CD8-positive, alpha-beta memory T cell (primary cell): Measurements from ENCODE around the gene DYNC1I2. TPM values are rescaled to one million over a fixed set of nuclear protein-coding genes. Genes with fewer than 3 reads are reported as not detected.

ENCODE experiments used
- CTCF ChIA-PET: fragments of 350-600 bp; sonication (Branson Sonifier 250); formaldehyde crosslinking; loops from one replicate; lab custom pipeline; 2021; ENCODE audit warnings: antibody characterized with exemption; lab: Charles Lee
- POLR2A ChIA-PET: fragments of 350-600 bp; sonication (Branson Sonifier 250); formaldehyde crosslinking; loops from one replicate; lab custom pipeline; 2021; ENCODE audit warnings: antibody characterized with exemption; lab: Charles Lee
- DNase-seq, 5 donors: peaks; one replicate each; pipeline versions ENCODE4 v3.0.0 to v3.0.0-alpha.2; 2020 to 2022; ENCODE audit warnings: mixed read lengths in 1 of 5
- H3K27ac ChIP-seq: one replicate; pipeline ENCODE4 v1.7.0; 2013; ENCODE audit warnings: low read depth, mild to moderate bottlenecking, low read length, moderate library complexity
- H3K27me3 ChIP-seq: 2 replicates; pipeline ENCODE4 v1.7.0; 2013; ENCODE audit warnings: low read length, mild to moderate bottlenecking; ENCODE audit not compliant: insufficient read depth, poor library complexity, severe bottlenecking
- H3K36me3 ChIP-seq: 2 replicates; pipeline ENCODE4 v1.7.0; 2013; ENCODE audit warnings: mild to moderate bottlenecking, low read length, moderate library complexity; ENCODE audit not compliant: insufficient read depth
- H3K4me1 ChIP-seq: 2 replicates; pipeline ENCODE4 v1.7.0; 2013; ENCODE audit warnings: mild to moderate bottlenecking, low read length, moderate library complexity; ENCODE audit not compliant: insufficient read depth
- H3K4me3 ChIP-seq: 2 replicates; pipeline ENCODE4 v1.7.0; 2013; ENCODE audit warnings: mild to moderate bottlenecking, low read length
- H3K9me3 ChIP-seq: 2 replicates; pipeline ENCODE4 v1.7.0; 2013; ENCODE audit warnings: mild to moderate bottlenecking, low read length
- H3K27ac Mint-ChIP-seq, 8 donors: one replicate each; pipeline ENCODE4 v1.8.0; 2020 to 2021; ENCODE audit warnings: mixed read lengths in 8 of 8, mild to moderate bottlenecking in 6 of 8, inconsistent platforms in 3 of 8, moderate library complexity in 3 of 8
- H3K27me3 Mint-ChIP-seq, 2 donors: one replicate each; pipeline ENCODE4 v1.8.0; 2020 to 2021; ENCODE audit warnings: mixed read lengths in 2 of 2, mild to moderate bottlenecking in 1 of 2, moderate library complexity in 1 of 2
- H3K36me3 Mint-ChIP-seq, 3 donors: one replicate each; pipeline ENCODE4 v1.8.0; 2020 to 2021; ENCODE audit warnings: mixed read lengths in 3 of 3, inconsistent platforms in 1 of 3, mild to moderate bottlenecking in 1 of 3
- H3K4me1 Mint-ChIP-seq, 3 donors: one replicate each; pipeline ENCODE4 v1.8.0; 2020 to 2021; ENCODE audit warnings: mixed read lengths in 3 of 3, inconsistent platforms in 1 of 3, mild to moderate bottlenecking in 1 of 3
- H3K4me3 Mint-ChIP-seq, 7 donors: one replicate each; pipeline ENCODE4 v1.8.0; 2020 to 2021; ENCODE audit warnings: mixed read lengths in 7 of 7, mild to moderate bottlenecking in 6 of 7, moderate library complexity in 4 of 7, inconsistent platforms in 2 of 7
- H3K9me3 Mint-ChIP-seq, 5 donors: one replicate each; pipeline ENCODE4 v1.8.0; 2020 to 2022; ENCODE audit warnings: mixed read lengths in 5 of 5, mild to moderate bottlenecking in 3 of 5, moderate library complexity in 2 of 5, inconsistent platforms in 1 of 5
- polyA plus RNA-seq: library from polyadenylated mRNA; unstranded; fragments of 300-500 nt; fragmentation: Illumina TruSeq; gene quantifications from one replicate; pipeline ENCODE4 v1.2.3, GENCODE V29; 2021
- total RNA-seq, 2 experiments: library from RNA; stranded (reverse); gene quantifications; one replicate each; pipeline ENCODE4 v1.2.3, GENCODE V29; 2021

DYNC1I2 gene
- total and polyA plus RNA-seq, 3 experiments from 2014 or later, result 27.6 to 50.4 (median 48.3) TPM

- ChIA-PET POLR2A (interaction anchor here (0.7 kb wide), 1 partner anchor 709 kb away, joined by 3 read pairs; no protein-coding TSS in a partner anchor), CTCF (no interaction called here)
- H3K4me1 Mint-ChIP-seq, result no peaks in the 10 kb centered on the region
- Histone ChIP-seq H3K4me1 (no peaks in the 10 kb centered on the region), H3K4me3 (no peak overlapping the region), H3K9me3 (no peaks in the 10 kb centered on the region), H3K27ac (no peak overlapping the region), H3K36me3 (peaks cover 6% of the 10 kb centered on the region), H3K27me3 (no peaks in the 10 kb centered on the region)
- no peak for DNase-seq
- no peaks in the 10 kb centered on the region for H3K9me3 Mint-ChIP-seq
- H3K27me3 Mint-ChIP-seq, result no peaks in the 10 kb centered on the region
- no peak overlapping the region for H3K27ac Mint-ChIP-seq
- no peak overlapping the region for H3K4me3 Mint-ChIP-seq
- H3K36me3 Mint-ChIP-seq, result peaks cover 3 to 68% (median 7%) of the 10 kb centered on the region in 3 donors
These were observed 32.4 kb downstream of the DYNC1I2 start for GRCh38 chr2:171719660-171720059.

GRCh38 chr2:171723716-171724683 is 36.7 kb downstream of the DYNC1I2 start:
- H3K27me3 ChIP-seq, result no peaks in the 10 kb centered on the region
- no peaks in the 10 kb centered on the region for H3K4me1 ChIP-seq
- peaks cover 19% of the 10 kb centered on the region for H3K36me3 ChIP-seq
- Mint-ChIP-seq H3K4me3 (no peak overlapping the region), H3K27ac (peak overlapping the region in 2 of 8 donors; percentile 28 to 80), H3K27me3 (no peaks in the 10 kb centered on the region), H3K9me3 (no peaks in the 10 kb centered on the region), H3K36me3 (peaks cover 8 to 65% (median 11%) of the 10 kb centered on the region in 3 donors), H3K4me1 (no peaks in the 10 kb centered on the region)
- DNase-seq, result no peak
- no peaks in the 10 kb centered on the region for H3K9me3 ChIP-seq
- ChIA-PET CTCF (no interaction called here), POLR2A (no interaction called here)
- no peak overlapping the region for H3K27ac ChIP-seq
- H3K4me3 ChIP-seq, result no peak overlapping the region

- Mint-ChIP-seq H3K36me3 (peaks cover 13 to 78% (median 22%) of the 10 kb centered on the region in 3 donors), H3K4me1 (no peaks in the 10 kb centered on the region), H3K4me3 (no peak overlapping the region), H3K27me3 (no peaks in the 10 kb centered on the region), H3K9me3 (no peaks in the 10 kb centered on the region), H3K27ac (no peak overlapping the region)
- Histone ChIP-seq H3K9me3 (no peaks in the 10 kb centered on the region), H3K4me1 (no peaks in the 10 kb centered on the region), H3K4me3 (no peak overlapping the region), H3K27ac (no peak overlapping the region), H3K27me3 (no peaks in the 10 kb centered on the region), H3K36me3 (peaks cover 33% of the 10 kb centered on the region)
- ChIA-PET CTCF (no interaction called here), POLR2A (no interaction called here)
- no peak for DNase-seq
These were observed 39.7 kb downstream of the DYNC1I2 start for GRCh38 chr2:171726847-171727450.

DNA sequence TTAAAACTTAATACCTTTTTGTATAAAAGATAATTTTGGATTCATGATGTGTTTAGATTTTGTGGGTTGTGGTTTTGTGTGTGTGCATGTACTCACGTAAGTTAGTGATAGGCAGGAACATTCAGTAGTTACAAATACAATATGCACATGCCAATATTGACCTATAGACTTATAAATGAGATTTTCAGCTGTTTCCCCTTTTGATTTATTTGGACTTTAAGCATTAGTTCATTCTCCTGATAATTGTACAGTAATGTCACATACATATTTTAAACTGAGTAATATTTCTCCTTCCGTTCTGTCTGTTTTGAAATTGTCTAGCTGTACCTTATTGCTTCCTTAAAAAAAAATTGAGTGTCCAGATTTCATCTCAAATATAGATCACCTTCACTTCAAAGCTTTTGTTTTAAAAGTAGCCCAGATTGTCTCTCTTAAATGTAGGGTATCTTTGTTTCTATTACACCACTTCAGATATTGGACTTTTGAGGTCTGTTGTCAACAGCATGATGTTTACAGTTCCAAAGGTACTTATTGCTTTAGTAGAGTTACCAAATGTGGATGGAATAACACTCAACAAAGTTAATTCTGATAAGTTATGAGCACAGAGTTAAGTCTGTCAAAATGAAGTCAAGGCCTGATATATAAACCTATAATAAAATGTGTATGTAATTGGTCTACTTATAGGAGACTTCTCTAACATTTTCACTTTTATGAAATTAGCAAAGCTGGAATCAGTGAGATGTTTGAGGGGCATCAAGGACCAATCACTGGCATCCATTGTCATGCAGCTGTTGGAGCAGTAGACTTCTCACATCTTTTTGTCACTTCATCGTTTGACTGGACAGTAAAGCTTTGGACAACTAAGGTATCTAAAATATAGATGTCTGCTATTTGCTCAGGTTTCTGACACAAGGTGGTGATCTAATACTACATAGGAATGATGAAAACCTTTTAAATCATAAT is 42.0 kb downstream of the DYNC1I2 start:
- no peaks in the 10 kb centered on the region for H3K27me3 Mint-ChIP-seq
- Histone ChIP-seq H3K27ac (no peak overlapping the region), H3K4me3 (no peak overlapping the region), H3K9me3 (no peaks in the 10 kb centered on the region), H3K36me3 (peaks cover 30% of the 10 kb centered on the region), H3K4me1 (no peaks in the 10 kb centered on the region), H3K27me3 (no peaks in the 10 kb centered on the region)
- no peaks in the 10 kb centered on the region for H3K4me1 Mint-ChIP-seq
- DNase-seq, result no peak
- CTCF ChIA-PET, result no interaction called here
- peaks cover 13 to 84% (median 31%) of the 10 kb centered on the region in 3 donors for H3K36me3 Mint-ChIP-seq
- POLR2A ChIA-PET, result no interaction called here
- no peaks in the 10 kb centered on the region for H3K9me3 Mint-ChIP-seq
- no peak overlapping the region for H3K4me3 Mint-ChIP-seq
- no peak overlapping the region for H3K27ac Mint-ChIP-seq

- H3K36me3 ChIP-seq, result peaks cover 27% of the 10 kb centered on the region
- ChIA-PET POLR2A (no interaction called here), CTCF (no interaction called here)
- Mint-ChIP-seq H3K4me1 (no peaks in the 10 kb centered on the region), H3K9me3 (no peaks in the 10 kb centered on the region), H3K36me3 (peaks cover 13 to 87% (median 36%) of the 10 kb centered on the region in 3 donors), H3K27me3 (no peaks in the 10 kb centered on the region), H3K27ac (peak overlapping the region in 1 of 8 donors; percentile 54), H3K4me3 (no peak overlapping the region)
- no peaks in the 10 kb centered on the region for H3K9me3 ChIP-seq
- no peak for DNase-seq
- H3K27ac ChIP-seq, result no peak overlapping the region
- H3K4me3 ChIP-seq, result no peak overlapping the region
- no peaks in the 10 kb centered on the region for H3K4me1 ChIP-seq
- no peaks in the 10 kb centered on the region for H3K27me3 ChIP-seq
These were observed 42.7 kb downstream of the DYNC1I2 start for GRCh38 chr2:171729952-171730317.

DNA sequence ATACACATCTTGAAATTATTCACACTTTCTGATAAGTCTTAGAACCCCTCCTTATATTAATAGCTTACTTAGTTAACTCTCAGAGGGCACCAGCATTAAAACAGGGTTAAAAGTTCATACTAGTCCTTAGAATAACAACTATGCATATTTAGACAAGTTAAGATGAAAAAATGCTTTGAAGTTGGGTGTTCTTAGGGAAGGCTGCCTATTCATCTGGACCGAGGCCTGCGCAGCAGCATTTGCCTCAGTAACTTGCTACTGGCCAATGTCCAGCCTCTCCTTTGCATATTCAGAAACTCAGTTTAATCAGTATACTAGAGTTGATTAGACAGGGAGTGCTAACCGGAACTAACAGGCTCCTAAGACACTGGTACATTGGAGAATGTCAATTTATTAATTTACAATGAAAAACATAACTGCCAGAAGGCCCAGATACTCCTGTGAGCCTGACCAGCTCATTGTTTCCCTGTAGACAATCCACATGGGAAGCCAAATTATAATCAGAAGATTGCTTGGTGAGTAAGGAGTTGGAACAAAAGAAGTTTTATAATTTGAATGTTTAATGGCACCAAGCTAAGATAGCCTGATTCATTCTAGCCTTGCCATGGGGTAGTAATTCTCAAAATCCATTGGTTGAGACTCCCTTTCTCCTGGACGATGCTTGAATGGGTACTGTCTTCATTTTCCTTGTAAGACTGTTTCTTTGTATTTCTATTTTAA is 48.9 kb downstream of the DYNC1I2 start:
- peaks cover 4% of the 10 kb centered on the region for H3K36me3 ChIP-seq
- H3K27me3 ChIP-seq, result no peaks in the 10 kb centered on the region
- Mint-ChIP-seq H3K4me3 (no peak overlapping the region), H3K9me3 (no peaks in the 10 kb centered on the region), H3K27me3 (no peaks in the 10 kb centered on the region), H3K36me3 (peaks cover 16 to 80% (median 41%) of the 10 kb centered on the region in 3 donors), H3K27ac (no peak overlapping the region), H3K4me1 (peaks cover 2 to 7% (median 6%) of the 10 kb centered on the region in 3 donors)
- no peaks in the 10 kb centered on the region for H3K9me3 ChIP-seq
- no peak overlapping the region for H3K27ac ChIP-seq
- H3K4me1 ChIP-seq, result no peaks in the 10 kb centered on the region
- ChIA-PET POLR2A (no interaction called here), CTCF (no interaction called here)
- H3K4me3 ChIP-seq, result no peak overlapping the region
- DNase-seq, result no peak

GRCh38 chr2:171741189-171741588 is 53.9 kb downstream of the DYNC1I2 start:
- ChIA-PET POLR2A (no interaction called here), CTCF (no interaction called here)
- Histone ChIP-seq H3K27ac (no peak overlapping the region), H3K4me3 (no peak overlapping the region), H3K9me3 (no peaks in the 10 kb centered on the region), H3K27me3 (no peaks in the 10 kb centered on the region), H3K4me1 (no peaks in the 10 kb centered on the region), H3K36me3 (peaks cover 13% of the 10 kb centered on the region)
- Mint-ChIP-seq H3K4me3 (no peak overlapping the region), H3K9me3 (no peaks in the 10 kb centered on the region), H3K4me1 (peaks cover 2 to 9% (median 8%) of the 10 kb centered on the region in 3 donors), H3K27ac (peak overlapping the region in 1 of 8 donors; percentile 29), H3K27me3 (no peaks in the 10 kb centered on the region), H3K36me3 (peaks cover 28 to 75% (median 39%) of the 10 kb centered on the region in 3 donors)
- no peak for DNase-seq
